HG03460 (cell line): ENCODE results near the gene SND1.

Source experiments
- ATAC-seq: cut with Tn5 transposase; IDR thresholded peaks from one replicate; pipeline ENCODE4 v1.9.1; 2021; ENCODE audit not compliant: unreplicated experiment

The SND1 gene

GRCh38 chr7:127682140-127682539, 30.1 kb downstream of the SND1 start:
- ATAC-seq, result no peak

- ATAC-seq, result peak; percentile 79
Measured at GRCh38 chr7:127683776-127684681, 32.0 kb downstream of the SND1 start.

- no peak for ATAC-seq
Measured at GRCh38 chr7:127689194-127689772, 37.3 kb downstream of the SND1 start.

- ATAC-seq, result no peak
Measured at GRCh38 chr7:127690337-127690736, 38.3 kb downstream of the SND1 start.

GRCh38 chr7:127690806-127691205, 38.8 kb downstream of the SND1 start:
- ATAC-seq, result no peak

- peak; percentile 70 for ATAC-seq
Measured at GRCh38 chr7:127692200-127692599, 40.2 kb downstream of the SND1 start.

- ATAC-seq, result no peak
Measured at GRCh38 chr7:127699853-127700252, 47.9 kb downstream of the SND1 start.

- no peak for ATAC-seq
Measured at GRCh38 chr7:127702052-127702652, 50.2 kb downstream of the SND1 start.

GRCh38 chr7:127702938-127703337, 50.9 kb downstream of the SND1 start:
- no peak for ATAC-seq

- no peak for ATAC-seq
Measured at GRCh38 chr7:127704211-127704610, 52.2 kb downstream of the SND1 start.

- no peak for ATAC-seq
Measured at GRCh38 chr7:127705461-127705959, 53.5 kb downstream of the SND1 start.

- no peak for ATAC-seq
Measured at GRCh38 chr7:127706766-127707165, 54.8 kb downstream of the SND1 start.

GRCh38 chr7:127708201-127708600, 56.2 kb downstream of the SND1 start:
- no peak for ATAC-seq

- ATAC-seq, result no peak
Measured at GRCh38 chr7:127708788-127709187, 56.8 kb downstream of the SND1 start.

- no peak for ATAC-seq
Measured at GRCh38 chr7:127710635-127711034, 58.6 kb downstream of the SND1 start.

- no peak for ATAC-seq
Measured at GRCh38 chr7:127711872-127712271, 59.9 kb downstream of the SND1 start.

- ATAC-seq, result no peak
Measured at GRCh38 chr7:127713006-127713405, 61.0 kb downstream of the SND1 start.

GRCh38 chr7:127713758-127714157, 61.8 kb downstream of the SND1 start:
- no peak for ATAC-seq

GRCh38 chr7:127715272-127715671, 63.3 kb downstream of the SND1 start:
- no peak for ATAC-seq

GRCh38 chr7:127715901-127716300, 63.9 kb downstream of the SND1 start:
- ATAC-seq, result no peak

- ATAC-seq, result no peak
Measured at GRCh38 chr7:127717502-127718339, 65.7 kb downstream of the SND1 start.
